Suprapubic skin (tissue), 3 donors: ENCODE results near the gene RNPC3.

ENCODE experiments used
- EP300 ChIP-seq: sonication (generic); formaldehyde crosslinking; IDR thresholded peaks from one replicate; pipeline ENCODE4 v1.6.1; 2017; ENCODE audit warnings: antibody characterized with exemption
- TF ChIP-seq, protein P1 (sequence below), 2 donors: fragments of 200-600 bp in 1 of 2; fragments of 450-650 bp in 1 of 2; sonication (generic) in 1 of 2; IDR thresholded peaks; one replicate each; pipeline ENCODE4 v1.5.1; 2016 to 2019; ENCODE audit warnings: antibody characterized with exemption in 2 of 2, mild to moderate bottlenecking in 1 of 2, moderate library complexity in 1 of 2

DNA sequence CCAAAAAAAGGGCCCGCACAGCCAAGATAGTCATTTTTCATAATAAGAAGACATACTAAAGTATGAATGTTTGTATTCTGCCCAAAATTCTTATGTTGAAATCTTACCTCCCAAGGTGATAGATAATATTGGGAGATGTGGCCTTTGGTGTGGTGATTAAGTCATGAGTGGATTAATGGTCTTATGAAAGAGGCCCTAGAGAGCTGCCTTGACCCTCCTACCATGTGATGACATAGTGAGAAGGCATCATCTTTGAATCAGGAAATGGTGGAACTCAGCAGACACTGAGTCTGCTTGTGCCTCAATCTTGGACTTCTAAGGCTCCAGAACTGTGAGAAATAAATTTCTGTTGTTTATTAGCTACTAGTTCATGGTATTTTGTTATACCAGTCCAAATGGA, 11.8 kb upstream of the RNPC3 start:
- TF ChIP-seq EP300 = no peak
- TF ChIP-seq, protein P1, sequence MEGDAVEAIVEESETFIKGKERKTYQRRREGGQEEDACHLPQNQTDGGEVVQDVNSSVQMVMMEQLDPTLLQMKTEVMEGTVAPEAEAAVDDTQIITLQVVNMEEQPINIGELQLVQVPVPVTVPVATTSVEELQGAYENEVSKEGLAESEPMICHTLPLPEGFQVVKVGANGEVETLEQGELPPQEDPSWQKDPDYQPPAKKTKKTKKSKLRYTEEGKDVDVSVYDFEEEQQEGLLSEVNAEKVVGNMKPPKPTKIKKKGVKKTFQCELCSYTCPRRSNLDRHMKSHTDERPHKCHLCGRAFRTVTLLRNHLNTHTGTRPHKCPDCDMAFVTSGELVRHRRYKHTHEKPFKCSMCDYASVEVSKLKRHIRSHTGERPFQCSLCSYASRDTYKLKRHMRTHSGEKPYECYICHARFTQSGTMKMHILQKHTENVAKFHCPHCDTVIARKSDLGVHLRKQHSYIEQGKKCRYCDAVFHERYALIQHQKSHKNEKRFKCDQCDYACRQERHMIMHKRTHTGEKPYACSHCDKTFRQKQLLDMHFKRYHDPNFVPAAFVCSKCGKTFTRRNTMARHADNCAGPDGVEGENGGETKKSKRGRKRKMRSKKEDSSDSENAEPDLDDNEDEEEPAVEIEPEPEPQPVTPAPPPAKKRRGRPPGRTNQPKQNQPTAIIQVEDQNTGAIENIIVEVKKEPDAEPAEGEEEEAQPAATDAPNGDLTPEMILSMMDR (IDR thresholded peaks at IDR 0.05) = no peak
